ENCODE measurements around the gene FH. TPM values are rescaled to one million over a fixed set of nuclear protein-coding genes. Genes with fewer than 3 reads are reported as not detected.

Gene FH
- total RNA-seq, 3 donors from 2014 or later (not counting 1 experiment from before 2014, with no cell fraction given): 16.6 to 18.3 (median 16.7) TPM

GRCh38 chr1:241531195-241532161, 11.9 kb upstream of the FH start:
- H3K27ac ChIP-seq (ENCODE audit: low read length): peak overlapping the region; percentile 68
- DNase-seq: peak in 1 of 2 donors; percentile 78

GRCh38 chr1:241527146-241527545, 7.6 kb upstream of the FH start:
- no peaks in the 10 kb centered on the region for H3K9me3 Mint-ChIP-seq
- H3K27me3 Mint-ChIP-seq (ENCODE audit: low read depth in 2 of 2): peaks cover 33 to 54% of the 10 kb centered on the region in 2 donors
- H3K4me1 ChIP-seq (ENCODE audit: control insufficient read depth, insufficient read depth, low read length): peaks cover 2% of the 10 kb centered on the region
- H3K36me3 ChIP-seq (ENCODE audit: control insufficient read depth, insufficient read depth, low read length): no peaks in the 10 kb centered on the region
- peaks cover 11 to 14% of the 10 kb centered on the region in 2 donors for H3K4me1 Mint-ChIP-seq
- no peak overlapping the region for H3K27ac ChIP-seq (ENCODE audit: low read length)
- H3K27me3 ChIP-seq (ENCODE audit: control insufficient read depth, insufficient read depth, low read length): peaks cover 2% of the 10 kb centered on the region
- no peak overlapping the region for H3K4me3 Mint-ChIP-seq
- no peaks in the 10 kb centered on the region for H3K9me3 ChIP-seq (ENCODE audit: control insufficient read depth, insufficient read depth, low read length)
- intact Hi-C loops (cut with micrococcal nuclease): no loop called here
- WGBS (ENCODE audit: insufficient coverage): 92% methylated on average over 3 of the region's 3 CpGs
- DNase-seq (no peak), ATAC-seq (no peak)
- no peaks in the 10 kb centered on the region for H3K36me3 Mint-ChIP-seq
- TF ChIP-seq, protein P1, sequence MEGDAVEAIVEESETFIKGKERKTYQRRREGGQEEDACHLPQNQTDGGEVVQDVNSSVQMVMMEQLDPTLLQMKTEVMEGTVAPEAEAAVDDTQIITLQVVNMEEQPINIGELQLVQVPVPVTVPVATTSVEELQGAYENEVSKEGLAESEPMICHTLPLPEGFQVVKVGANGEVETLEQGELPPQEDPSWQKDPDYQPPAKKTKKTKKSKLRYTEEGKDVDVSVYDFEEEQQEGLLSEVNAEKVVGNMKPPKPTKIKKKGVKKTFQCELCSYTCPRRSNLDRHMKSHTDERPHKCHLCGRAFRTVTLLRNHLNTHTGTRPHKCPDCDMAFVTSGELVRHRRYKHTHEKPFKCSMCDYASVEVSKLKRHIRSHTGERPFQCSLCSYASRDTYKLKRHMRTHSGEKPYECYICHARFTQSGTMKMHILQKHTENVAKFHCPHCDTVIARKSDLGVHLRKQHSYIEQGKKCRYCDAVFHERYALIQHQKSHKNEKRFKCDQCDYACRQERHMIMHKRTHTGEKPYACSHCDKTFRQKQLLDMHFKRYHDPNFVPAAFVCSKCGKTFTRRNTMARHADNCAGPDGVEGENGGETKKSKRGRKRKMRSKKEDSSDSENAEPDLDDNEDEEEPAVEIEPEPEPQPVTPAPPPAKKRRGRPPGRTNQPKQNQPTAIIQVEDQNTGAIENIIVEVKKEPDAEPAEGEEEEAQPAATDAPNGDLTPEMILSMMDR (IDR thresholded peaks at IDR 0.05): no peak
- H3K4me3 ChIP-seq (ENCODE audit: low read length): no peak overlapping the region
- H3K27ac Mint-ChIP-seq: no peak overlapping the region

More at GRCh38 chr1:241531195-241532161, 11.9 kb upstream of the FH start:
- Mint-ChIP-seq H3K4me3 (peak overlapping the region; percentile 99), H3K4me1 (peaks cover 11 to 14% of the 10 kb centered on the region in 2 donors), H3K36me3 (no peaks in the 10 kb centered on the region), H3K9me3 (no peaks in the 10 kb centered on the region), H3K27me3 (ENCODE audit: low read depth in 2 of 2) (peaks cover 7 to 18% of the 10 kb centered on the region in 2 donors), H3K27ac (peak overlapping the region; percentile 81 to 87)
- TF ChIP-seq, protein P1 (IDR thresholded peaks at IDR 0.05): peak; percentile 84
- 0% methylated on average over 7 of the region's 11 CpGs for WGBS (ENCODE audit: insufficient coverage)
- peak overlapping the region; percentile 75 for H3K4me3 ChIP-seq (ENCODE audit: low read length)
- no peaks in the 10 kb centered on the region for H3K9me3 ChIP-seq (ENCODE audit: control insufficient read depth, insufficient read depth, low read length)
- intact Hi-C loops (cut with micrococcal nuclease): loop anchor here (1.0 to 5.0 kb wide), 6 partner anchors 12 to 1796 kb away; partner anchors contain the start of genes EXO1 and FH
- H3K4me1 ChIP-seq (ENCODE audit: control insufficient read depth, insufficient read depth, low read length): peaks cover 2% of the 10 kb centered on the region
- peak; percentile 88 to 92 (median 88) for ATAC-seq
- no peaks in the 10 kb centered on the region for H3K36me3 ChIP-seq (ENCODE audit: control insufficient read depth, insufficient read depth, low read length)
- H3K27me3 ChIP-seq (ENCODE audit: control insufficient read depth, insufficient read depth, low read length): peaks cover 2% of the 10 kb centered on the region

- H3K4me1 ChIP-seq (ENCODE audit: control insufficient read depth, insufficient read depth, low read length): no peaks in the 10 kb centered on the region
- H3K36me3 ChIP-seq (ENCODE audit: control insufficient read depth, insufficient read depth, low read length): no peaks in the 10 kb centered on the region
- TF ChIP-seq, protein P1 (IDR thresholded peaks at IDR 0.05): no peak
- no peaks in the 10 kb centered on the region for H3K9me3 ChIP-seq (ENCODE audit: control insufficient read depth, insufficient read depth, low read length)
- Mint-ChIP-seq H3K27ac (no peak overlapping the region), H3K36me3 (no peaks in the 10 kb centered on the region), H3K27me3 (ENCODE audit: low read depth in 2 of 2) (peaks cover 38 to 54% of the 10 kb centered on the region in 2 donors), H3K4me1 (no peaks in the 10 kb centered on the region), H3K9me3 (no peaks in the 10 kb centered on the region), H3K4me3 (no peak overlapping the region)
- ATAC-seq: no peak
- H3K4me3 ChIP-seq (ENCODE audit: low read length): no peak overlapping the region
- H3K27me3 ChIP-seq (ENCODE audit: control insufficient read depth, insufficient read depth, low read length): peaks cover 4% of the 10 kb centered on the region
- no peak for DNase-seq
- no peak overlapping the region for H3K27ac ChIP-seq (ENCODE audit: low read length)
- WGBS (ENCODE audit: insufficient coverage): 85% methylated on average over 2 of the region's 3 CpGs
- intact Hi-C loops (cut with micrococcal nuclease): no loop called here
Measured at GRCh38 chr1:241525026-241525425, 5.5 kb upstream of the FH start.
